A549 (cell line): Measurements from ENCODE around the gene C1orf167. TPM values are rescaled to one million over a fixed set of nuclear protein-coding genes. Genes with fewer than 3 reads are reported as not detected.

Experiments used
- ATAC-seq, 2 experiments: fragments of 200-7000 bp in 1 of 2; fragments of >200 bp in 1 of 2; cut with Nextera tagmentation in 1 of 2; cut with Tn5 transposase in 1 of 2; 3 replicates each; pipeline versions ENCODE4 v1.8.0 to v1.9.1; 2018 to 2020; ENCODE audit warnings: mild to moderate bottlenecking in 1 of 2, moderate library complexity in 1 of 2
- CTCF ChIA-PET: fragments of 300-600 bp; sonication (Branson Sonifier 250); formaldehyde crosslinking; extraction: SDS; loops from one replicate; lab custom pipeline; 2021; ENCODE audit warnings: antibody characterized with exemption, inconsistent platforms; lab: Yijun Ruan, JAX
- POLR2A ChIA-PET: fragments of 350-600 bp; formaldehyde crosslinking; extraction: SDS; loops from one replicate; lab custom pipeline; 2021; ENCODE audit warnings: antibody characterized with exemption, inconsistent platforms; lab: Yijun Ruan, JAX
- DNase-seq, 2 experiments: peaks; one replicate each; pipeline versions ENCODE4 v3.0.0 to v3.0.0-alpha.2; 2011 to 2016; ENCODE audit warnings: low read depth in 1 of 2, low spot score in 1 of 2
- FAIRE-seq: peaks from 2 replicates; lab custom pipeline; 2011; peaks lifted over from hg19 to GRCh38; lab: Jason Lieb, UNC
- H3K27ac ChIP-seq, 2 experiments: fragments of >200 bp; sonication (Bioruptor Twin); formaldehyde crosslinking; 3 replicates each; pipeline ENCODE4 v1.5.1; 2016 to 2017
- H3K4me1 ChIP-seq: fragments of >200 bp; sonication (Bioruptor Twin); formaldehyde crosslinking; 3 replicates; pipeline ENCODE4 v1.6.1; 2016
- H3K4me2 ChIP-seq: fragments of >200 bp; sonication (Bioruptor Twin); formaldehyde crosslinking; 3 replicates; pipeline ENCODE4 v1.6.1; 2016
- H3K4me3 ChIP-seq: fragments of >200 bp; sonication (Bioruptor Twin); formaldehyde crosslinking; 3 replicates; pipeline ENCODE4 v1.5.1; 2016
- H3K9me3 ChIP-seq: fragments of >200 bp; sonication (Bioruptor Twin); formaldehyde crosslinking; 3 replicates; pipeline ENCODE4 v1.6.1; 2016
- BCL3 ChIP-seq: fragments of >200 bp; sonication (Bioruptor Twin); formaldehyde crosslinking; IDR thresholded peaks from 3 replicates; pipeline ENCODE4 v1.6.1; 2016
- CHD2 ChIP-seq: fragments of 150-350 bp; IDR thresholded peaks from 2 replicates; pipeline ENCODE4 v1.6.1; 2014; ENCODE audit warnings: low read length; ENCODE audit not compliant: partially characterized antibody
- CHD4 ChIP-seq: fragments of 200-600 bp; sonication (generic); IDR thresholded peaks from 2 replicates; pipeline ENCODE4 v1.6.1; 2016; ENCODE audit warnings: antibody characterized with exemption, mild to moderate bottlenecking, borderline replicate concordance
- CTCF ChIP-seq: fragments of >200 bp; sonication (Bioruptor Twin); formaldehyde crosslinking; IDR thresholded peaks from 3 replicates; pipeline ENCODE4 v1.5.1; 2016
- ESRRA ChIP-seq: fragments of 150-350 bp; IDR thresholded peaks from 2 replicates; pipeline ENCODE4 v1.6.1; 2014; ENCODE audit warnings: mild to moderate bottlenecking, low read length, borderline replicate concordance
- HOXA7 ChIP-seq: fragments of 250-450 bp; sonication (Bioruptor Pico); IDR thresholded peaks from 2 replicates; pipeline ENCODE4 v1.5.0; 2020; ENCODE audit warnings: mild to moderate bottlenecking, moderate library complexity
- HOXB13 ChIP-seq: fragments of 250-450 bp; sonication (Bioruptor Pico); IDR thresholded peaks from 2 replicates; pipeline ENCODE4 v1.5.0; 2020; ENCODE audit warnings: low read depth, mild to moderate bottlenecking, moderate library complexity
- KDM5A ChIP-seq: fragments of 200-600 bp; sonication (generic); IDR thresholded peaks from 2 replicates; pipeline ENCODE4 v1.6.1; 2016; ENCODE audit warnings: antibody characterized with exemption, mild to moderate bottlenecking
- MAX ChIP-seq: IDR thresholded peaks from 2 replicates; pipeline ENCODE4 v1.6.1; 2012
- NR3C1 ChIP-seq: fragments of >200 bp; sonication (Bioruptor Twin); formaldehyde crosslinking; IDR thresholded peaks from 3 replicates; pipeline ENCODE4 v1.6.1; 2017
- PBX3 ChIP-seq: IDR thresholded peaks from 2 replicates; pipeline ENCODE4 v1.6.1; 2012
- POLR2A ChIP-seq: IDR thresholded peaks from 2 replicates; pipeline ENCODE4 v1.6.1; 2012; ENCODE audit warnings: mild to moderate bottlenecking, low read length
- REST ChIP-seq: fragments of 200-600 bp; sonication (generic); IDR thresholded peaks from 2 replicates; pipeline ENCODE4 v1.6.1; 2016; ENCODE audit warnings: antibody characterized with exemption, mild to moderate bottlenecking, moderate library complexity
- RFX5 ChIP-seq: fragments of 450-650 bp; IDR thresholded peaks from 2 replicates; pipeline ENCODE4 v1.7.1; 2014; ENCODE audit warnings: antibody characterized with exemption, mild to moderate bottlenecking, moderate library complexity
- RNF2 ChIP-seq: fragments of 200-600 bp; sonication (generic); IDR thresholded peaks from 2 replicates; pipeline ENCODE4 v1.6.1; 2016; ENCODE audit warnings: low read depth, mild to moderate bottlenecking, antibody characterized with exemption, moderate library complexity, borderline replicate concordance
- SMC3 ChIP-seq: fragments of >200 bp; sonication (Bioruptor Twin); formaldehyde crosslinking; IDR thresholded peaks from 3 replicates; pipeline ENCODE4 v1.6.1; 2018; ENCODE audit warnings: inconsistent platforms
- SREBF2 ChIP-seq: fragments of 450-650 bp; IDR thresholded peaks from 2 replicates; pipeline ENCODE4 v1.6.1; 2014; ENCODE audit warnings: mild to moderate bottlenecking, moderate library complexity
- ZFP36 ChIP-seq: fragments of 450-650 bp; IDR thresholded peaks from 2 replicates; pipeline ENCODE4 v1.6.1; 2014; ENCODE audit warnings: borderline replicate concordance; ENCODE audit not compliant: partially characterized antibody
- ZNF302 ChIP-seq: fragments of 250-450 bp; sonication (Bioruptor Pico); IDR thresholded peaks from 2 replicates; pipeline ENCODE4 v1.9.0; 2021; ENCODE audit warnings: inconsistent platforms, mild to moderate bottlenecking, moderate library complexity
- WGBS: methylation state at CpG from one replicate; pipeline ENCODE4 v1.1.6; 2017; ENCODE audit errors: missing lambda C conversion rate; 5-methylcytosine and 5-hydroxymethylcytosine counted together
- polyA plus RNA-seq, 4 experiments: library from polyadenylated mRNA; depleted of rRNA in 3 of 4; stranded (reverse); fragments of >200 nt; fragmentation: RNase III in 1 of 4; extraction: RNeasy Plus Mini Kit Qiagen cat#74134 plus additional on column Dnase treatment in 1 of 4; gene quantifications; 2 replicates in 3 of 4; 3 replicates in 1 of 4; pipeline ENCODE4 v1.2.3, GENCODE V29; 2011 to 2017

The C1orf167 gene
- polyA plus RNA-seq, 2 of the 4 experiments (the other 2 are of a cell fraction) = not detected

- no peaks in the 10 kb centered on the region for H3K9me3 ChIP-seq
- DNase-seq = no peak
- H3K4me3 ChIP-seq = no peak overlapping the region
- H3K4me1 ChIP-seq = peaks cover 26% of the 10 kb centered on the region
- FAIRE-seq = no peak
- H3K4me2 ChIP-seq = no peak overlapping the region
- no peak overlapping the region for H3K27ac ChIP-seq
- 72% methylated on average over 4 of the region's 6 CpGs for WGBS
- CTCF ChIA-PET = interaction anchor here (1.4 to 1.7 kb wide), 2 partner anchors 10 to 17 kb away, joined by 3 to 5 read pairs; no protein-coding TSS in a partner anchor
- POLR2A ChIA-PET = no interaction called here
- TF ChIP-seq RNF2 = no peak
- no peak for TF ChIP-seq ESRRA
- TF ChIP-seq REST = no peak
- no peak for TF ChIP-seq RFX5
- no peak for TF ChIP-seq PBX3
- TF ChIP-seq HOXA7 (CRISPR knock-in tag) = no peak
- no peak for TF ChIP-seq HOXB13 (CRISPR knock-in tag)
- TF ChIP-seq POLR2A = no peak
- TF ChIP-seq MAX = no peak
- TF ChIP-seq CHD4 = no peak
- TF ChIP-seq BCL3 = no peak
- no peak for TF ChIP-seq NR3C1
- no peak for TF ChIP-seq SREBF2
- TF ChIP-seq ZNF302 (CRISPR knock-in tag) = no peak
- TF ChIP-seq CTCF = no peak
- TF ChIP-seq SMC3 = no peak
- no peak for TF ChIP-seq KDM5A
- TF ChIP-seq CHD2 = no peak
- no peak for TF ChIP-seq ZFP36
- no peak for ATAC-seq
Observed at GRCh38 chr1:11802616-11802972, 40.6 kb downstream of the C1orf167 start.
